GM19351 (cell line): ENCODE results near the gene CUX1.
A peak's percentile ranks its signal among the peaks of the same experiment; 100 is the strongest.
"Not testable (repeated sequence)": the region's sequence is repeated elsewhere in the genome, so short reads cannot be mapped to it uniquely, and the experiment has no call there.

Experiments
- ATAC-seq: cut with Tn5 transposase; IDR thresholded peaks from one replicate; pipeline ENCODE4 v1.9.1; 2021; ENCODE audit warnings: mild to moderate bottlenecking, moderate library complexity; ENCODE audit not compliant: unreplicated experiment

Gene CUX1

GRCh38 chr7:101849314-101849713 is 31.9 kb downstream of the CUX1 start:
- not testable (repeated sequence) for ATAC-seq

DNA sequence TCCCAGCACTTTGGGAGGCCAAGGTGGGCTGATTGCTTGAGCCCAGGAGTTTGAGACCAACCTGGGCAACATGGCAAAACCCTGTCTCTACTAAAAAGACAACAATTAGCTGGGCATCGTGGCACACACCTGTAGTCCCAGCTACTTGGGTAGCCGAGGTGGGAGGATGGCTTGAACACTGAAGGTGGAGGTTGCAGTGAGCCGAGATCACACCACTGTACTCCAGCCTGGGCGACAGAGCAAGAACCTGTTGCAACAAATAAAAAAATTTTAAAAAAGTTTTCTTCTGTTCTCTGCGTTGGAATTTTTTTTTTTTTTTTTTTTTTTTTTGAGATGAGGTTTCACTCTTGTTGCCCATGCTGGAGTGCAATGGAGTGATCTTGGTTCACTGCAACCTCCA is 34.9 kb downstream of the CUX1 start:
- ATAC-seq: not testable (repeated sequence)

- ATAC-seq: no peak
Observed at GRCh38 chr7:101853684-101854083, 36.3 kb downstream of the CUX1 start.

DNA sequence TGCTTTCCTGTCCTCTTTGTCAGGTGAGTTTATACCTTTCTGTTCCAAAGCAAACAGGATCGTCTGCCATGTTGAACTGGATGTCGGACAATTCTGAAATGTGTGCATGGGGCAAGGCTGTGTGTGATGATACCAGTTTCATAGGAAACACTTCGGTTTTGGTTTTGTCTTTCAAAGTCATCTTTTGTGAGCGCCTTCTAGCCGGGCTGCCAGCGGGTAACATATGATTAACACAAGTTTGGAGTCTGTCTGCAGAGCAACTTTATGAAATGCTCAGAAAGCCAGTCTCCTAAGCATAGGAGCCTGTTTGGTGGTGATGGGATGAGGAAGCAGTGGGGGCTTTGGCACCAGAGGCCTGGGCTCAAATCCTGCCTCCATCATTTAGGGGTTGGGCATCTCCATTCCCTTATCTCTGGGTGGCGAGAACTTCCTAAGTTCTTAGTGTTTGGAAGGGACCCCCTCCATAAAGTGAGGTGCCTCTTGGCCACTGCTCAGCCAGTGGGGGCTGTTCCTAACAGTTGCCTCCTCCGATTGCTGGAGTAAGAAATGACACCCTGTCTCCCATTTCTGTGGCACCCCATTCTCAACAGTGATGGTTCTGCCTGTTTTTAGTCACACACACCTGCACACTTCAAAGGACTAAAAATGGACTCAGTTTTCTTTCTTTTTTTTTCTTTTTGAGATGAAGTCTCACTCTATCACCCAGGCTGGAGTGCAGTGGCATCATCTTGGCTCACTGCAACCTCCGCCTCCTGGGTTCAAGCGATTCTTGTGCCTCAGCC is 36.8 kb downstream of the CUX1 start:
- no peak for ATAC-seq

GRCh38 chr7:101856473-101857357 is 39.3 kb downstream of the CUX1 start:
- peak; percentile 90 for ATAC-seq

- ATAC-seq: no peak
Observed at GRCh38 chr7:101857358-101857811, 40.0 kb downstream of the CUX1 start.

DNA sequence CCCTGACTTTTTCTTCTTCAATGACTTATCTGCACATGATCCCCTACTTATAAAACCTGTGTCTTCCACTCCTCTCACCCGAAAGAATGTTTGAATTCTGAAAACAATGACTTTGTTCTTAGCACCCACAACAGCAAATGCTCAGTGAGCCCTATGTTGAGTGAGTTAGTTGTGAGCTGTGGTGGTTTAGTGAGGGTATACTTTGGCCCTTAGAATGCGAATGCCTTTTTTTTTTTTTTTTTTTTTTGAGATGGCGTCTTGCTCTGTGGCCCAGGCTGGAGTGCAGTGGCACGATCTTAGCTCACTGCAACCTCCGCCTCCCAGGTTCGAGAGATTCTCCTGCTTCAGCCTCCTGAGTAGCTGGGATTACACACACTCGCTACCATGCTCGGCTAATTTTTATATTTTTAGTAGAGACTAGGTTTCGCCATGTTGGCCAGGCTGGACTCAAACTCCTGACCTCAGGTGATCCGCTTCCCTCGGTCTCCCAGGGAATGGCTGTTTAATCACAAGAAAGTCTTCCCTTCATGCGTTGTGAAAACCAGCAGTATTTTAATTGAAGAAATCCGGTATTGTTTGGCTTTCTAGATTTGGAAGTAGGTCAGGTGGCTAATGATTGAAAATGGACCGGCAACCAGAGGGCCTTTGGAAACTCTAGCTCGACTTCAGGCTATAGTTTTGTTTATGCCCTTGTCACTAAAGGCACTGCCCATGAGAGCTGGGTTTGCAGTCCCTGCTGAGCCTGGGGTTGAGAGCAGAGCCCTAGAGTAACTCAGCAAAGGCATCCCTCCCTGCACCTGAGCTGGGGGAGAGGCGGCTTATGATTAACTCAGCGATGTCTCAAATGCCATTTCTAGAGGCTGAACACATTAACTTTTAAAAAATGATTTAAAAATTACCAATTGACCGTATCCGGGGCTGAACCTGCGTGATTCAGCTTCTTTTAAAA is 41.3 kb downstream of the CUX1 start:
- no peak for ATAC-seq

GRCh38 chr7:101859411-101860106 is 42.1 kb downstream of the CUX1 start:
- ATAC-seq: no peak

- no peak for ATAC-seq
Observed at GRCh38 chr7:101860316-101861217, 43.1 kb downstream of the CUX1 start.

GRCh38 chr7:101861218-101861775 is 43.9 kb downstream of the CUX1 start:
- no peak for ATAC-seq

GRCh38 chr7:101862280-101863220 is 45.1 kb downstream of the CUX1 start:
- ATAC-seq: no peak

DNA sequence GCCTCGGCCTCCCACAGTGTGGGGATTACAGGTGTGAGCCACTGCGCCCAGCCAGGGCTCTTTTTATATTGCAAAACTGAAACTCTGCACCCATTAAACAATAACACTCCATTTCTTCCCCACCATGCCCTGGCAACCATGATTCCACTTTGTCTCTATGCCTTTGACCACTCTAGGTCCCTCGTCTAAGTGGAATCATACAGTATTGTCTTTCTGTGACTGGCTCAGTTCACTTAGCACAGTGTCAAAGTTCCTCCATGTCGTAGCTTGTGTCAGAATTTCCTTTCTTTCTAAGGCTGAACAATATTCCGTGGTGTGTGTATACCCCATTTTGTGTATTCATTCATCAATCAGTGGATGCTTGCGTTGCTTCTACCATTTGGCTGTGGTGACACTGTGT is 46.2 kb downstream of the CUX1 start:
- ATAC-seq: no peak

DNA sequence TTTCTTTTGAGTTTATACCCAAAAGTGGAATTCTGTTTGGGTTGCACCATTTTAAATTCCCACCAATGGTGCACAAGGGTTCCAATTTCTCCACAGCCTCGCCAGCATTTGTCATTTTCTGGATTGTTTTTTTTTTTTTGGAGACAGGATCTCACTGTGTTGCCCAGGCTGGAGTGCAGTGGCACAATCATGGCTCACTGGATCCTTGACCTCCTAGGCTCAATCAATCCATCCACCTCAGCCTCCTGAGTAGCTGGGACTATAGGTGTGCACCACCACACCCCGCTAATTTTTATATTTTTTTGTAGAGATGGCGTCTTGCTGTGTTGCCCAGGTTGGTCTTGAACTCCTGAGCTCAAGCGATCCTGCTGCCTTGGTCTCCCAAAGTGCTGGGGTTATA is 46.6 kb downstream of the CUX1 start:
- ATAC-seq: no peak

- no peak for ATAC-seq
Observed at GRCh38 chr7:101865031-101865430, 47.6 kb downstream of the CUX1 start.

GRCh38 chr7:101865455-101865854 is 48.0 kb downstream of the CUX1 start:
- no peak for ATAC-seq

GRCh38 chr7:101866328-101866727 is 48.9 kb downstream of the CUX1 start:
- no peak for ATAC-seq

DNA sequence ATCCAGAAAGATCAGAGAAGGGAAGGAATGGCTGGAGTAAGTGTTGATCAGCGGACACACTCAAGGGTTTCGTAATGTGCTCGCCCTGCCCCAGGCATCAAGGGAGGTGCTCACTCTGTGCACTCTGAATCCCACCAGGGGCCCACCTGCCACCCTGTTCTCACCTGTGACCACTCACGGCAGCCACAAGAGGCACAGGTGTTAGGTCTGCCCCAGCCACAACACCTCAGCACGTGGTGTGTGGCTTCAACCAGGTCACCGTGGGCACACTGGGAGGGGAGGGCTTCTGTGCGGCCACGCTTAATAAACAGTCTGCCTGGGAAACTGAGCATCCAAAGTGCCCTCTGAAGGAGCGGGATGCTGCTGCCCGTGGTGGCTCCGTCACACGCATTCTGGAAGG is 49.8 kb downstream of the CUX1 start:
- ATAC-seq: no peak

DNA sequence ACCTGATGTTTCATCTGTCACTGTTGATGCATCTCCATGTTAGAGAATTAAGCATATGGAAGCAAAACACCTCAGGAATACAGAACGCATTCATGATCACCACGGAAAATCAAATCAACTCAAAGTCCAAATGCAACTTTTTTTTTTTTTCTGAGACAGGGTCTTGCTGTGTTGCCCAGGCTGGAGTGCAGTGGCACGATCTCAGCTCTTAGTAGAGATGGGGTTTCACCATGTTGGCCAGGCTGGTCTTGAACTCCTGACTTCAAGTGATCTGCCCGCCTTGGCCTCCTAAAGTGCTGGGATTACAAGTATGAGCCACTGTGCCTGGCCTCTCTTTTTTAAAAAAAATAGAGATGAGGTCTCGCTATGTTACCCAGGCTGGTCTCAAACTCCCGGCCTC is 50.3 kb downstream of the CUX1 start:
- not testable (repeated sequence) for ATAC-seq
